ENCODE results near the gene INPP5K. TPM values are rescaled to one million over a fixed set of nuclear protein-coding genes. Genes with fewer than 3 reads are reported as not detected.

INPP5K gene
- total and polyA plus RNA-seq, 10 of the 15 experiments (the other 5 are each of a cell fraction or from before 2014, with no cell fraction given): 0.58 to 41.2 (median 23.3) TPM

GRCh38 chr17:1473170-1473569 lies 43.2 kb downstream of the INPP5K start:
- Histone ChIP-seq H3K9ac (ENCODE audit: control insufficient read depth, insufficient read depth, low read length) (no peak overlapping the region), H3K9me3 (replicated peaks; ENCODE audit: control insufficient read depth, insufficient read depth, low read length) (no peaks in the 10 kb centered on the region; the same call in 2 of the 3 replicates), H3K4me3 (no peak overlapping the region), H4K20me1 (ENCODE audit: control insufficient read depth, insufficient read depth) (no peaks in the 10 kb centered on the region), H3K27ac (ENCODE audit: control insufficient read depth, insufficient read depth) (0 out of 2 replicates have a peak overlapping the region, but pooled peaks have one; percentile 17), H3K79me2 (ENCODE audit: control insufficient read depth, insufficient read depth, low read length) (no peaks in the 10 kb centered on the region; the same call in 1 of the 2 replicates), H3K4me1 (ENCODE audit: control insufficient read depth, insufficient read depth, low read length) (peaks cover 27% of the 10 kb centered on the region), H3K36me3 (ENCODE audit: control insufficient read depth in 2 of 2, insufficient read depth in 2 of 2, low read length in 1 of 2) (peaks cover 5 to 24% of the 10 kb centered on the region in 2 experiments), H2AFZ (ENCODE audit: control insufficient read depth, low read depth, low read length) (no peak overlapping the region), H3K4me2 (ENCODE audit: control insufficient read depth, insufficient read depth) (0 out of 2 replicates have a peak overlapping the region, but pooled peaks have one; percentile 23), H3K27me3 (replicated peaks in 1 of 2; ENCODE audit: control insufficient read depth in 2 of 2, insufficient read depth in 2 of 2, low read length in 1 of 2) (no peaks in the 10 kb centered on the region)
- FAIRE-seq (no peak), ATAC-seq (peak; percentile 27), DNase-seq (ENCODE audit: low read depth, low spot score) (no peak)
- ChIA-PET CTCF (interaction anchor here (1.6 to 2.7 kb wide), 2 partner anchors 43 to 107 kb away, joined by 7 to 13 read pairs; partner anchors contain the start of gene INPP5K), RAD21 (ENCODE audit: unreplicated experiment) (interaction anchor here (1.1 to 1.6 kb wide), 2 partner anchors 10 to 107 kb away, joined by 3 to 5 read pairs; no protein-coding TSS in a partner anchor), POLR2A (interaction anchor here (2.2 kb wide), 1 partner anchor 10 kb away, joined by 11 read pairs; no protein-coding TSS in a partner anchor), SMC1A (ENCODE audit: uncharacterized antibody, unreplicated experiment) (interaction anchor here (1.1 to 2.2 kb wide), 3 partner anchors 10 to 111 kb away, joined by 3 to 5 read pairs (median 4); partner anchors contain the start of gene INPP5K)
- in situ Hi-C loops (cut with MboI) (no loop called here), intact Hi-C loops (cut with micrococcal nuclease; ENCODE audit: unreplicated experiment) (no loop called here)
- 42% methylated on average over 11 of the region's 11 CpGs for WGBS (ENCODE audit: insufficient coverage, insufficient replicate concordance, low lambda C conversion rate, missing lambda C conversion rate)
- BruUV-seq (replicated peaks): no TSS peak
- TF ChIP-seq RAD21 (IDR thresholded peaks at IDR 0.05; ENCODE audit: insufficient read depth, low read depth, low read length): peak; percentile 43; the same call in 1 of the 2 replicates
- TF ChIP-seq EP300 (IDR thresholded peaks at IDR 0.05; ENCODE audit: borderline replicate concordance in 1 of 2, control insufficient read depth in 1 of 2, low read depth in 2 of 2, low read length in 2 of 2): no peak
- no peak for TF ChIP-seq POLR2AphosphoS5 (IDR thresholded peaks at IDR 0.05; ENCODE audit: low read length)
- TF ChIP-seq, protein P1, sequence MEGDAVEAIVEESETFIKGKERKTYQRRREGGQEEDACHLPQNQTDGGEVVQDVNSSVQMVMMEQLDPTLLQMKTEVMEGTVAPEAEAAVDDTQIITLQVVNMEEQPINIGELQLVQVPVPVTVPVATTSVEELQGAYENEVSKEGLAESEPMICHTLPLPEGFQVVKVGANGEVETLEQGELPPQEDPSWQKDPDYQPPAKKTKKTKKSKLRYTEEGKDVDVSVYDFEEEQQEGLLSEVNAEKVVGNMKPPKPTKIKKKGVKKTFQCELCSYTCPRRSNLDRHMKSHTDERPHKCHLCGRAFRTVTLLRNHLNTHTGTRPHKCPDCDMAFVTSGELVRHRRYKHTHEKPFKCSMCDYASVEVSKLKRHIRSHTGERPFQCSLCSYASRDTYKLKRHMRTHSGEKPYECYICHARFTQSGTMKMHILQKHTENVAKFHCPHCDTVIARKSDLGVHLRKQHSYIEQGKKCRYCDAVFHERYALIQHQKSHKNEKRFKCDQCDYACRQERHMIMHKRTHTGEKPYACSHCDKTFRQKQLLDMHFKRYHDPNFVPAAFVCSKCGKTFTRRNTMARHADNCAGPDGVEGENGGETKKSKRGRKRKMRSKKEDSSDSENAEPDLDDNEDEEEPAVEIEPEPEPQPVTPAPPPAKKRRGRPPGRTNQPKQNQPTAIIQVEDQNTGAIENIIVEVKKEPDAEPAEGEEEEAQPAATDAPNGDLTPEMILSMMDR (IDR thresholded peaks at IDR 0.05 in 2 of 3, conservative IDR thresholded peaks at IDR 0.05 in 1 of 3; ENCODE audit: control insufficient read depth in 2 of 3, extremely low read depth in 1 of 3, insufficient read depth in 1 of 3, low read depth in 3 of 3, low read length in 3 of 3): peak; percentile 18 to 28 (median 23); a peak in 3 of 6 replicates
- TF ChIP-seq POLR2A (IDR thresholded peaks at IDR 0.05; ENCODE audit: low read depth, low read length): peak; percentile 45; the same call in 1 of the 2 replicates
